Tibial artery (tissue), 4 donors: ENCODE results near the gene SNAPC2.
"Not testable (repeated sequence)": the region's sequence is repeated elsewhere in the genome, so short reads cannot be mapped to it uniquely, and the experiment has no call there.

Experiments
- DNase-seq, 2 donors: peaks; one replicate each; pipeline ENCODE4 v3.0.0-alpha.2; 2019
- H3K27ac ChIP-seq, 2 donors: fragments of 200-600 bp; sonication (generic) in 1 of 2; 1 replicate in 1 of 2; 2 replicates in 1 of 2; pipeline ENCODE4 v1.5.1; 2018 to 2019; ENCODE audit warnings: mild to moderate bottlenecking in 1 of 2
- H3K27me3 ChIP-seq, 2 donors: fragments of 200-600 bp; sonication (generic) in 1 of 2; one replicate each; pipeline versions ENCODE4 v1.5.1 to v1.6.0; 2016 to 2019
- H3K36me3 ChIP-seq, 3 donors: fragments of 200-600 bp; sonication (generic) in 2 of 3; one replicate each; pipeline ENCODE4 v1.5.1; 2016 to 2019; ENCODE audit warnings: mild to moderate bottlenecking in 2 of 3
- H3K4me1 ChIP-seq, 4 donors: fragments of 200-600 bp; sonication (generic) in 2 of 4; 1 replicate in 3 of 4; 2 replicates in 1 of 4; pipeline ENCODE4 v1.5.1; 2016 to 2019
- H3K4me3 ChIP-seq, 2 donors: fragments of 200-600 bp; sonication (generic) in 1 of 2; 1 replicate in 1 of 2; 2 replicates in 1 of 2; pipeline ENCODE4 v1.5.1; 2018 to 2019; ENCODE audit warnings: mild to moderate bottlenecking in 2 of 2
- H3K9me3 ChIP-seq, 3 donors: fragments of 200-600 bp; sonication (generic) in 1 of 3; one replicate each; pipeline ENCODE4 v1.5.1; 2016 to 2019
- CTCF ChIP-seq, 2 experiments: fragments of 200-600 bp in 1 of 2; fragments of 450-650 bp in 1 of 2; IDR thresholded peaks; one replicate each; pipeline ENCODE4 v1.5.1; 2017 to 2019; ENCODE audit warnings: antibody characterized with exemption in 2 of 2, mild to moderate bottlenecking in 1 of 2, moderate library complexity in 1 of 2
- intact Hi-C: fragments of 100-400 bp; cut with DNase I; formaldehyde crosslinking; loops from one replicate; pipeline ENCODE4 v1.15.0; 2023; ENCODE audit warnings: low total_unique reads

Gene SNAPC2

GRCh38 chr19:7887408-7888144 lies 32.6 kb upstream of the SNAPC2 start:
- intact Hi-C loops = no loop called here
- Histone ChIP-seq H3K9me3 (no peaks in the 10 kb centered on the region), H3K27ac (no peak overlapping the region), H3K4me1 (peaks cover 0 to 10% (median 2%) of the 10 kb centered on the region in 4 donors), H3K4me3 (no peak overlapping the region), H3K27me3 (peaks cover 0 to 36% of the 10 kb centered on the region in 2 donors), H3K36me3 (no peaks in the 10 kb centered on the region)
- TF ChIP-seq CTCF (IDR thresholded peaks at IDR 0.05) = no peak
- DNase-seq = no peak

GRCh38 chr19:7888145-7888825 lies 31.9 kb upstream of the SNAPC2 start, which contains the start of gene LRRC8E:
Gene LRRC8E, plus strand, starts transcription at chr19:7888510. Its CDS starts 7,094 bp downstream, at chr19:7895604.
- no peaks in the 10 kb centered on the region for H3K36me3 ChIP-seq
- H3K27me3 ChIP-seq = peaks cover 0 to 43% of the 10 kb centered on the region in 2 donors
- no peak for DNase-seq
- peaks cover 0 to 10% (median 2%) of the 10 kb centered on the region in 4 donors for H3K4me1 ChIP-seq
- H3K9me3 ChIP-seq = no peaks in the 10 kb centered on the region
- H3K27ac ChIP-seq = no peak within 1 kb of the TSS
- TF ChIP-seq CTCF (IDR thresholded peaks at IDR 0.05) = no peak
- no peak within 1 kb of the TSS for H3K4me3 ChIP-seq
- intact Hi-C loops = no loop called here

DNA sequence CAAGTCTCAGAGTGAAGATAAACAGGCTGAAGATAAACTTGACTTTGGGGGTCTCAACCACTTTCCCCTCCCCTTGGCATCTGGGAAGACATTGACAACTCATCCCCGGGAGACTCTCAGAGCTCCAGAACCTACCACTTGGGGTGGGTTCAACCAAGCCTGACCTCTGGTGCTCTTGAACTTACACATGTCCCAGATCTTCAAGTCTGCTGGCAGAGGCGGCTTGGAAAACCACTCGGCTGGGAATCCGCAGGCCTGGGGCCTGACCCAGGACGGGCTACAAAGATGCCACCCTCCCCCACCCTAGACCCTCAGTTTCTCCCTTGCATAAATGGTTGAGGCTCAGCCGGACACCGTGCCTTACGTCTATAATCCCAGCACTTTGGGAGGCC lies 31.3 kb upstream of the SNAPC2 start:
- intact Hi-C loops = no loop called here
- Histone ChIP-seq H3K9me3 (no peaks in the 10 kb centered on the region), H3K4me3 (no peak overlapping the region), H3K27ac (no peak overlapping the region), H3K4me1 (peaks cover 0 to 10% (median 2%) of the 10 kb centered on the region in 4 donors), H3K36me3 (no peaks in the 10 kb centered on the region), H3K27me3 (peaks cover 0 to 49% of the 10 kb centered on the region in 2 donors)
- TF ChIP-seq CTCF (IDR thresholded peaks at IDR 0.05) = no peak
- no peak for DNase-seq

- H3K36me3 ChIP-seq, H3K4me1 ChIP-seq, H3K9me3 ChIP-seq, DNase-seq, H3K27ac ChIP-seq, H3K4me3 ChIP-seq, intact Hi-C loops: not testable (repeated sequence)
- peaks cover 0 to 57% of the 10 kb centered on the region in 2 donors for H3K27me3 ChIP-seq
Observed at GRCh38 chr19:7893362-7894101, 26.6 kb upstream of the SNAPC2 start.

GRCh38 chr19:7894612-7895309 lies 25.4 kb upstream of the SNAPC2 start:
- H3K4me1 ChIP-seq = no peaks in the 10 kb centered on the region
- H3K27me3 ChIP-seq = peaks cover 0 to 49% of the 10 kb centered on the region in 2 donors
- H3K9me3 ChIP-seq = no peaks in the 10 kb centered on the region
- no peaks in the 10 kb centered on the region for H3K36me3 ChIP-seq
- H3K27ac ChIP-seq = no peak overlapping the region
- intact Hi-C loops = no loop called here
- H3K4me3 ChIP-seq = no peak overlapping the region
- no peak for DNase-seq
- TF ChIP-seq CTCF (IDR thresholded peaks at IDR 0.05) = no peak
